HepG2 (cell line): ENCODE measurements around the gene DPYSL3.

Source experiments
- CBX2 ChIP-seq, 2 experiments: fragments of 200-600 bp in 1 of 2; sonication (generic); formaldehyde crosslinking in 1 of 2; IDR thresholded peaks; 2 replicates each; pipeline versions ENCODE4 v1.7.0 to v1.8.1; 2018 to 2022; ENCODE audit warnings: low read depth in 2 of 2, low read length in 1 of 2, mild to moderate bottlenecking in 1 of 2, missing genetic modification reagents in 1 of 2
- CTCF ChIP-seq: sonication (generic); formaldehyde crosslinking; IDR thresholded peaks from 2 replicates; pipeline ENCODE4 v1.5.0; 2020; ENCODE audit warnings: mild to moderate bottlenecking, missing genetic modification reagents, moderate library complexity
- KLF15 ChIP-seq: sonication (generic); formaldehyde crosslinking; IDR thresholded peaks from 2 replicates; pipeline ENCODE4 v1.8.1; 2023; ENCODE audit warnings: borderline replicate concordance, mild to moderate bottlenecking, inconsistent platforms, missing genetic modification reagents, mixed read lengths
- NFIC ChIP-seq: IDR thresholded peaks from 2 replicates; pipeline ENCODE4 v1.6.1; 2012; ENCODE audit warnings: mild to moderate bottlenecking, low read length, inconsistent platforms
- RXRA ChIP-seq: sonication (generic); formaldehyde crosslinking; IDR thresholded peaks from 2 replicates; pipeline ENCODE4 v1.5.1; 2020; ENCODE audit warnings: missing genetic modification reagents
- SP2 ChIP-seq: sonication (generic); formaldehyde crosslinking; IDR thresholded peaks from 2 replicates; pipeline ENCODE4 v1.5.1; 2020; ENCODE audit warnings: mild to moderate bottlenecking, missing genetic modification reagents
- TARDBP ChIP-seq: sonication (generic); formaldehyde crosslinking; IDR thresholded peaks from 2 replicates; pipeline ENCODE4 v1.8.0; 2022; ENCODE audit warnings: mild to moderate bottlenecking, missing genetic modification reagents
- ZNF18 ChIP-seq: sonication (generic); formaldehyde crosslinking; IDR thresholded peaks from 2 replicates; pipeline ENCODE4 v1.8.0; 2022; ENCODE audit warnings: mild to moderate bottlenecking, missing genetic modification reagents; ENCODE audit not compliant: insufficient replicate concordance

GRCh38 chr5:147539053-147539452 lies 29.2 kb upstream of the DPYSL3 start:
- TF ChIP-seq CBX2 (IDR thresholded peaks at IDR 0.05; ENCODE audit: low read depth, low read length) (no peak), CBX2 (CRISPR knock-in tag; IDR thresholded peaks at IDR 0.05; ENCODE audit: low read depth) (no peak), NFIC (no peak), KLF15 (CRISPR knock-in tag) (no peak), TARDBP (no peak), RXRA (CRISPR knock-in tag) (no peak), SP2 (no peak), CTCF (CRISPR knock-in tag) (no peak), ZNF18 (CRISPR knock-in tag) (no peak)
